ENCODE measurements around the gene KLK4.

- TF ChIP-seq CTCF (IDR thresholded peaks at IDR 0.05 in 8 of 11, conservative IDR thresholded peaks at IDR 0.05 in 3 of 11) (no peak), POLR2AphosphoS5 (IDR thresholded peaks at IDR 0.05) (no peak), POLR2A (IDR thresholded peaks at IDR 0.05) (no peak)
Observed at GRCh38 chr19:50880241-50880640, 31.0 kb downstream of the KLK4 start.

Data from spleen (tissue), 7 donors.